Measurements from ENCODE around the gene NEBL. TPM values are rescaled to one million over a fixed set of nuclear protein-coding genes. Genes with fewer than 3 reads are reported as not detected.
A peak's percentile ranks its signal among the peaks of the same experiment; 100 is the strongest.

NEBL gene
- total and polyA plus RNA-seq, 2 donors from 2014 or later = 13.8 to 21.2 TPM

GRCh38 chr10:20814116-20814515 is 83.0 kb downstream of the NEBL start:
- Histone ChIP-seq H3K9ac (ENCODE audit: low read length in 3 of 3) (no peak overlapping the region), H3K4me3 (ENCODE audit: low read length in 3 of 3) (no peak overlapping the region), H3K36me3 (ENCODE audit: control insufficient read depth in 2 of 3, insufficient read depth in 3 of 3, low read length in 3 of 3) (no peaks in the 10 kb centered on the region), H3K27ac (ENCODE audit: low read depth in 2 of 2, low read length in 2 of 2) (no peak overlapping the region), H3K27me3 (ENCODE audit: control insufficient read depth, insufficient read depth, low read length) (no peaks in the 10 kb centered on the region), H3K4me1 (ENCODE audit: control insufficient read depth in 2 of 3, insufficient read depth in 2 of 3, low read depth in 1 of 3, low read length in 3 of 3) (no peaks in the 10 kb centered on the region), H3K9me3 (ENCODE audit: control insufficient read depth in 2 of 3, insufficient read depth in 1 of 3, low read length in 3 of 3) (no peaks in the 10 kb centered on the region)
- intact Hi-C loops (cut with DNase I) = no loop called here
- DNase-seq = no peak
- no peak for FAIRE-seq
- TF ChIP-seq CTCF (IDR thresholded peaks at IDR 0.05; ENCODE audit: borderline replicate concordance, extremely low read depth, insufficient read depth) = no peak

GRCh38 chr10:20811131-20811530 is 86.0 kb downstream of the NEBL start:
- peak in 2 of 5 donors; percentile 18 to 28 for DNase-seq
- H3K27me3 ChIP-seq (ENCODE audit: control insufficient read depth, insufficient read depth, low read length) = no peaks in the 10 kb centered on the region
- FAIRE-seq = no peak
- no peak for TF ChIP-seq CTCF (IDR thresholded peaks at IDR 0.05; ENCODE audit: borderline replicate concordance, extremely low read depth, insufficient read depth)
- H3K9ac ChIP-seq (ENCODE audit: low read length in 3 of 3) = no peak overlapping the region
- H3K4me1 ChIP-seq (ENCODE audit: control insufficient read depth in 2 of 3, insufficient read depth in 2 of 3, low read depth in 1 of 3, low read length in 3 of 3) = no peaks in the 10 kb centered on the region
- H3K27ac ChIP-seq (ENCODE audit: low read depth in 2 of 2, low read length in 2 of 2) = no peak overlapping the region
- no peaks in the 10 kb centered on the region for H3K9me3 ChIP-seq (ENCODE audit: control insufficient read depth in 2 of 3, insufficient read depth in 1 of 3, low read length in 3 of 3)
- intact Hi-C loops (cut with DNase I) = no loop called here
- H3K4me3 ChIP-seq (ENCODE audit: low read length in 3 of 3) = no peak overlapping the region
- H3K36me3 ChIP-seq (ENCODE audit: control insufficient read depth in 2 of 3, insufficient read depth in 3 of 3, low read length in 3 of 3) = no peaks in the 10 kb centered on the region

- intact Hi-C loops (cut with DNase I) = no loop called here
These were observed 87.5 kb downstream of the NEBL start for GRCh38 chr10:20809631-20810030.

More at GRCh38 chr10:20809631-20810030, 87.5 kb downstream of the NEBL start:
- H3K4me1 ChIP-seq (ENCODE audit: control insufficient read depth in 2 of 3, insufficient read depth in 2 of 3, low read depth in 1 of 3, low read length in 3 of 3) = no peaks in the 10 kb centered on the region
- no peak overlapping the region for H3K4me3 ChIP-seq (ENCODE audit: low read length in 3 of 3)
- TF ChIP-seq CTCF (IDR thresholded peaks at IDR 0.05; ENCODE audit: borderline replicate concordance, extremely low read depth, insufficient read depth) = no peak
- no peaks in the 10 kb centered on the region for H3K36me3 ChIP-seq (ENCODE audit: control insufficient read depth in 2 of 3, insufficient read depth in 3 of 3, low read length in 3 of 3)
- H3K9ac ChIP-seq (ENCODE audit: low read length in 3 of 3) = no peak overlapping the region
- H3K27me3 ChIP-seq (ENCODE audit: control insufficient read depth, insufficient read depth, low read length) = no peaks in the 10 kb centered on the region
- H3K27ac ChIP-seq (ENCODE audit: low read depth in 2 of 2, low read length in 2 of 2) = no peak overlapping the region
- FAIRE-seq (no peak), DNase-seq (no peak)
- H3K9me3 ChIP-seq (ENCODE audit: control insufficient read depth in 2 of 3, insufficient read depth in 1 of 3, low read length in 3 of 3) = no peaks in the 10 kb centered on the region
